ENCODE results near the gene PGR.

The PGR gene

GRCh38 chr11:101133190-101133589 lies 3.6 kb upstream of the PGR start:
- Histone ChIP-seq H3K27ac (ENCODE audit: low read depth, low read length, poor library complexity, severe bottlenecking) (no peak overlapping the region), H3K27me3 (ENCODE audit: insufficient read depth, low read length) (no peaks in the 10 kb centered on the region), H4K20me1 (ENCODE audit: insufficient read depth, low read length) (no peaks in the 10 kb centered on the region), H3K4me1 (ENCODE audit: insufficient read depth, low read length, severe bottlenecking) (no peaks in the 10 kb centered on the region), H3K36me3 (ENCODE audit: insufficient read depth, low read length) (no peaks in the 10 kb centered on the region), H3K9ac (ENCODE audit: low read length) (no peak overlapping the region), H3K9me3 (ENCODE audit: low read length) (no peaks in the 10 kb centered on the region), H3K9me2 (ENCODE audit: low read depth, low read length) (no peaks in the 10 kb centered on the region), H3K79me2 (ENCODE audit: insufficient read depth, low read length) (no peaks in the 10 kb centered on the region), H3K4me2 (ENCODE audit: low read length) (no peak overlapping the region), H2AFZ (ENCODE audit: low read length) (no peak overlapping the region), H3F3A (ENCODE audit: insufficient read depth, low read length) (no peaks in the 10 kb centered on the region), H3K4me3 (ENCODE audit: low read depth, low read length, poor library complexity, severe bottlenecking) (no peak overlapping the region)
- TF ChIP-seq CTCF (IDR thresholded peaks at IDR 0.05; ENCODE audit: low read length) (no peak), EZH2 (IDR thresholded peaks at IDR 0.05; ENCODE audit: borderline replicate concordance, low read length) (no peak)

- Histone ChIP-seq H2AFZ (ENCODE audit: low read length) (no peak overlapping the region), H3K4me1 (ENCODE audit: insufficient read depth, low read length, severe bottlenecking) (no peaks in the 10 kb centered on the region), H3K9me2 (ENCODE audit: low read depth, low read length) (no peaks in the 10 kb centered on the region), H3F3A (ENCODE audit: insufficient read depth, low read length) (no peaks in the 10 kb centered on the region), H3K36me3 (ENCODE audit: insufficient read depth, low read length) (no peaks in the 10 kb centered on the region), H3K79me2 (ENCODE audit: insufficient read depth, low read length) (no peaks in the 10 kb centered on the region), H3K4me2 (ENCODE audit: low read length) (no peak overlapping the region), H4K20me1 (ENCODE audit: insufficient read depth, low read length) (no peaks in the 10 kb centered on the region), H3K27me3 (ENCODE audit: insufficient read depth, low read length) (no peaks in the 10 kb centered on the region), H3K4me3 (ENCODE audit: low read depth, low read length, poor library complexity, severe bottlenecking) (no peak overlapping the region), H3K9me3 (ENCODE audit: low read length) (no peaks in the 10 kb centered on the region), H3K27ac (ENCODE audit: low read depth, low read length, poor library complexity, severe bottlenecking) (no peak overlapping the region), H3K9ac (ENCODE audit: low read length) (no peak overlapping the region)
- TF ChIP-seq CTCF (IDR thresholded peaks at IDR 0.05; ENCODE audit: low read length) (no peak), EZH2 (IDR thresholded peaks at IDR 0.05; ENCODE audit: borderline replicate concordance, low read length) (no peak)
Measured at GRCh38 chr11:101128571-101129202, 926 bp downstream of the PGR start.

- Histone ChIP-seq H3K9me3 (ENCODE audit: low read length) (no peaks in the 10 kb centered on the region), H3K9me2 (ENCODE audit: low read depth, low read length) (no peaks in the 10 kb centered on the region), H3F3A (ENCODE audit: insufficient read depth, low read length) (no peaks in the 10 kb centered on the region), H4K20me1 (ENCODE audit: insufficient read depth, low read length) (no peaks in the 10 kb centered on the region), H3K79me2 (ENCODE audit: insufficient read depth, low read length) (no peaks in the 10 kb centered on the region), H3K4me1 (ENCODE audit: insufficient read depth, low read length, severe bottlenecking) (no peaks in the 10 kb centered on the region), H3K9ac (ENCODE audit: low read length) (no peak overlapping the region), H2AFZ (ENCODE audit: low read length) (no peak overlapping the region), H3K27me3 (ENCODE audit: insufficient read depth, low read length) (no peaks in the 10 kb centered on the region), H3K4me3 (ENCODE audit: low read depth, low read length, poor library complexity, severe bottlenecking) (no peak overlapping the region), H3K4me2 (ENCODE audit: low read length) (no peak overlapping the region), H3K36me3 (ENCODE audit: insufficient read depth, low read length) (no peaks in the 10 kb centered on the region), H3K27ac (ENCODE audit: low read depth, low read length, poor library complexity, severe bottlenecking) (no peak overlapping the region)
- no peak for TF ChIP-seq EZH2 (IDR thresholded peaks at IDR 0.05; ENCODE audit: borderline replicate concordance, low read length)
- TF ChIP-seq CTCF (IDR thresholded peaks at IDR 0.05; ENCODE audit: low read length), result no peak
Measured at GRCh38 chr11:101127699-101128570, 1.7 kb downstream of the PGR start.

Data from OCI-LY1 (cell line).